HepG2 (cell line): ENCODE results near the gene SEBOX. TPM values are rescaled to one million over a fixed set of nuclear protein-coding genes. Genes with fewer than 3 reads are reported as not detected.

Experiments
- ADNP ChIP-seq: sonication (generic); formaldehyde crosslinking; IDR thresholded peaks from 2 replicates; pipeline ENCODE4 v1.4.0; 2020; ENCODE audit warnings: missing genetic modification reagents
- AHR ChIP-seq: IDR thresholded peaks from 2 replicates; pipeline ENCODE4 v1.6.1; 2018; ENCODE audit warnings: missing genetic modification reagents, missing compliant biosample characterization
- CHD4 ChIP-seq: fragments of 200-600 bp; sonication (generic); IDR thresholded peaks from 2 replicates; pipeline ENCODE4 v1.7.0; 2017; ENCODE audit warnings: mild to moderate bottlenecking, low read length, borderline replicate concordance
- DZIP1 ChIP-seq: sonication (generic); formaldehyde crosslinking; IDR thresholded peaks from 2 replicates; pipeline ENCODE4 v1.5.0; 2020; ENCODE audit warnings: mild to moderate bottlenecking, missing genetic modification reagents
- KAT2B ChIP-seq: fragments of 150-350 bp; IDR thresholded peaks from 2 replicates; pipeline ENCODE4 v1.6.1; 2014; ENCODE audit warnings: low read depth, low read length, borderline replicate concordance
- KDM6A ChIP-seq: IDR thresholded peaks from 2 replicates; pipeline ENCODE4 v1.6.1; 2016; ENCODE audit warnings: low read depth
- MYPOP ChIP-seq: sonication (generic); formaldehyde crosslinking; IDR thresholded peaks from 2 replicates; pipeline ENCODE4 v1.8.1; 2023; ENCODE audit warnings: mild to moderate bottlenecking, moderate library complexity, missing genetic modification reagents
- NR0B2 ChIP-seq: sonication (generic); formaldehyde crosslinking; IDR thresholded peaks from 2 replicates; pipeline ENCODE4 v1.4.0; 2020; ENCODE audit warnings: mild to moderate bottlenecking, missing genetic modification reagents
- PLRG1 ChIP-seq: fragments of 450-650 bp; conservative IDR thresholded peaks from 2 replicates; pipeline ENCODE4 v1.6.1; 2016
- SMAD9 ChIP-seq: sonication (generic); formaldehyde crosslinking; IDR thresholded peaks from 2 replicates; pipeline ENCODE4 v1.5.1; 2020; ENCODE audit warnings: mild to moderate bottlenecking, missing genetic modification reagents
- SMARCC2 ChIP-seq: fragments of 450-650 bp; IDR thresholded peaks from 2 replicates; pipeline ENCODE4 v1.6.1; 2017; ENCODE audit warnings: antibody characterized with exemption, mild to moderate bottlenecking
- TIGD3 ChIP-seq: sonication (generic); formaldehyde crosslinking; IDR thresholded peaks from 2 replicates; pipeline ENCODE4 v1.5.1; 2020; ENCODE audit warnings: mild to moderate bottlenecking, missing genetic modification reagents, borderline replicate concordance
- ZMYM2 ChIP-seq: sonication (generic); formaldehyde crosslinking; IDR thresholded peaks from 2 replicates; pipeline ENCODE4 v1.8.0; 2022; ENCODE audit warnings: mild to moderate bottlenecking, missing genetic modification reagents
- ZNF276 ChIP-seq: sonication (generic); formaldehyde crosslinking; IDR thresholded peaks from 2 replicates; pipeline ENCODE4 v1.4.0; 2020; ENCODE audit warnings: mild to moderate bottlenecking, low read depth, missing genetic modification reagents
- ZNF484 ChIP-seq: sonication (generic); formaldehyde crosslinking; IDR thresholded peaks from 2 replicates; pipeline ENCODE4 v1.5.1; 2020; ENCODE audit warnings: mild to moderate bottlenecking, low read depth, missing genetic modification reagents, borderline replicate concordance
- ZNF503 ChIP-seq: sonication (generic); formaldehyde crosslinking; IDR thresholded peaks from 2 replicates; pipeline ENCODE4 v1.4.0; 2020; ENCODE audit warnings: missing genetic modification reagents
- ZNF597 ChIP-seq: sonication (generic); formaldehyde crosslinking; IDR thresholded peaks from 2 replicates; pipeline ENCODE4 v1.5.0; 2020; ENCODE audit warnings: missing genetic modification reagents
- ZNF615 ChIP-seq: sonication (generic); formaldehyde crosslinking; IDR thresholded peaks from 2 replicates; pipeline ENCODE4 v1.5.0; 2020; ENCODE audit warnings: mild to moderate bottlenecking, missing genetic modification reagents, borderline replicate concordance
- polyA plus RNA-seq, 8 experiments: library from polyadenylated mRNA; depleted of rRNA in 3 of 8; stranded (reverse) in 7 of 8; unstranded in 1 of 8; fragments of >200 nt; fragmentation: Illumina TruSeq in 4 of 8; extraction: Trizol in 4 of 8; gene quantifications; 2 replicates each; pipeline versions ENCODE4 v1.2.1 to v1.2.3, GENCODE V29; 2011 to 2016; ENCODE audit warnings: low read depth in 4 of 8, missing spikeins in 1 of 8, mixed read lengths in 1 of 8; ENCODE audit not compliant: insufficient read depth in 1 of 8
- total RNA-seq, 5 experiments: library from RNA; depleted of rRNA; stranded (reverse); fragments of >200 nt; fragmentation: Illumina TruSeq; extraction: Trizol; gene quantifications; 2 replicates each; pipeline ENCODE4 v1.2.3, GENCODE V29; 2016; ENCODE audit warnings: low read depth in 1 of 5

The SEBOX gene
- total and polyA plus RNA-seq, 2 of the 13 experiments (the other 11 are each of a cell fraction or from before 2014, with no cell fraction given), result not detected

- TF ChIP-seq DZIP1, result 0 out of 2 replicates have a peak, but pooled peaks have one; percentile 66
- peak; percentile 70; the same call in 1 of the 2 replicates for TF ChIP-seq AHR (CRISPR knock-in tag)
- TF ChIP-seq ZNF503 (CRISPR knock-in tag), result peak; percentile 92
- TF ChIP-seq ZNF276 (CRISPR knock-in tag), result no peak
- TF ChIP-seq NR0B2 (CRISPR knock-in tag), result peak; percentile 44; the same call in 1 of the 2 replicates
- TF ChIP-seq KDM6A (CRISPR knock-in tag), result peak; percentile 96
- TF ChIP-seq ZNF484, result no peak
- TF ChIP-seq ZMYM2 (CRISPR knock-in tag), result peak; percentile 88
- TF ChIP-seq SMAD9 (CRISPR knock-in tag), result no peak
- TF ChIP-seq SMARCC2, result no peak
- peak; percentile 59; the same call in 1 of the 2 replicates for TF ChIP-seq KAT2B
- peak; percentile 71 for TF ChIP-seq MYPOP
- TF ChIP-seq TIGD3 (CRISPR knock-in tag), result no peak
- TF ChIP-seq ZNF615 (CRISPR knock-in tag), result 0 out of 2 replicates have a peak, but pooled peaks have one; percentile 17
- no peak for TF ChIP-seq PLRG1
- TF ChIP-seq ZNF597 (CRISPR knock-in tag), result no peak
- TF ChIP-seq ADNP (CRISPR knock-in tag), result no peak
- TF ChIP-seq CHD4, result no peak
Observed at GRCh38 chr17:28370035-28370743, 5.2 kb upstream of the SEBOX start, which contains the start of gene VTN (continued).
